Neural progenitor cell (in vitro differentiated cells): ENCODE measurements around the gene DAO. TPM values are rescaled to one million over a fixed set of nuclear protein-coding genes. Genes with fewer than 3 reads are reported as not detected.

Source experiments
- DNase-seq: peaks from one replicate; pipeline ENCODE4 v3.0.0-alpha.2; 2016; ENCODE audit warnings: low spot score
- H2AFZ ChIP-seq: fragments of 200-600 bp; sonication (generic); replicated peaks from 2 replicates; pipeline ENCODE4 v1.6.1; 2016; ENCODE audit warnings: antibody characterized with exemption
- H3F3A ChIP-seq: fragments of 200-600 bp; sonication (generic); 2 replicates; pipeline ENCODE4 v1.6.1; 2016; ENCODE audit warnings: antibody characterized with exemption, low read depth
- H3K27ac ChIP-seq: fragments of 200-600 bp; sonication (generic); 2 replicates; pipeline ENCODE4 v1.5.1; 2016; ENCODE audit warnings: mild to moderate bottlenecking
- H3K27me3 ChIP-seq: fragments of 200-600 bp; sonication (generic); 2 replicates; pipeline ENCODE4 v1.6.1; 2016; ENCODE audit warnings: mild to moderate bottlenecking, moderate library complexity
- H3K36me3 ChIP-seq: fragments of 200-600 bp; sonication (generic); 2 replicates; pipeline ENCODE4 v1.5.1; 2016
- H3K4me1 ChIP-seq: fragments of 200-600 bp; sonication (generic); 2 replicates; pipeline ENCODE4 v1.6.1; 2016; ENCODE audit warnings: mixed run types
- H3K4me2 ChIP-seq: fragments of 200-600 bp; sonication (generic); 2 replicates; pipeline ENCODE4 v1.6.1; 2016
- H3K4me3 ChIP-seq: fragments of 200-600 bp; sonication (generic); 2 replicates; pipeline ENCODE4 v1.5.1; 2016
- H3K79me2 ChIP-seq: fragments of 200-600 bp; sonication (generic); 2 replicates; pipeline ENCODE4 v1.6.1; 2016; ENCODE audit warnings: low read depth
- H3K9ac ChIP-seq: fragments of 200-600 bp; sonication (generic); 2 replicates; pipeline ENCODE4 v1.6.1; 2016
- H3K9me3 ChIP-seq: fragments of 200-600 bp; sonication (generic); 2 replicates; pipeline ENCODE4 v1.5.1; 2016; ENCODE audit warnings: low read depth
- H4K20me1 ChIP-seq: fragments of 200-600 bp; sonication (generic); 2 replicates; pipeline ENCODE4 v1.6.1; 2016; ENCODE audit warnings: low read depth
- H3K27ac Mint-ChIP-seq: 3 replicates; pipeline ENCODE4 v1.8.0; 2021; ENCODE audit warnings: mixed read lengths
- H3K27me3 Mint-ChIP-seq: 2 replicates; pipeline ENCODE4 v1.8.0; 2022; ENCODE audit warnings: low read depth, mild to moderate bottlenecking, inconsistent platforms, moderate library complexity, mixed read lengths; ENCODE audit not compliant: insufficient read depth
- H3K36me3 Mint-ChIP-seq: 3 replicates; pipeline ENCODE4 v1.8.0; 2021; ENCODE audit warnings: mixed read lengths
- H3K4me1 Mint-ChIP-seq: 3 replicates; pipeline ENCODE4 v1.8.0; 2021; ENCODE audit warnings: mixed read lengths
- H3K4me3 Mint-ChIP-seq: 3 replicates; pipeline ENCODE4 v1.8.0; 2021; ENCODE audit warnings: mild to moderate bottlenecking, moderate library complexity, mixed read lengths
- H3K9me3 Mint-ChIP-seq: 3 replicates; pipeline ENCODE4 v1.8.0; 2020; ENCODE audit warnings: mixed read lengths
- CTCF ChIP-seq: fragments of 200-600 bp; sonication (generic); IDR thresholded peaks from 2 replicates; pipeline ENCODE4 v1.5.1; 2017; ENCODE audit warnings: antibody characterized with exemption, mild to moderate bottlenecking
- EZH2 ChIP-seq: fragments of 200-600 bp; sonication (generic); IDR thresholded peaks from 2 replicates; pipeline ENCODE4 v1.6.1; 2017; ENCODE audit warnings: antibody characterized with exemption, mild to moderate bottlenecking, moderate library complexity
- EZH2phosphoT487 ChIP-seq: fragments of 200-600 bp; sonication (generic); IDR thresholded peaks from 2 replicates; pipeline ENCODE4 v1.6.1; 2017; ENCODE audit warnings: antibody characterized with exemption
- total RNA-seq: library from RNA; depleted of rRNA; stranded (reverse); fragments of >200 nt; gene quantifications from 2 replicates; pipeline ENCODE4 v1.2.3, GENCODE V29; 2015; ENCODE audit warnings: low replicate concordance

The DAO gene
- total RNA-seq, 1 donor from 2014 or later: not detected

- no peak overlapping the region for H3K4me2 ChIP-seq
- H3K9ac ChIP-seq: no peak overlapping the region
- H3K27me3 ChIP-seq: no peaks in the 10 kb centered on the region
- Mint-ChIP-seq H3K36me3 (no peaks in the 10 kb centered on the region), H3K27me3 (no peaks in the 10 kb centered on the region), H3K4me1 (peaks cover 6% of the 10 kb centered on the region), H3K9me3 (no peaks in the 10 kb centered on the region), H3K27ac (no peak overlapping the region), H3K4me3 (no peak overlapping the region)
- no peak for DNase-seq
- no peaks in the 10 kb centered on the region for H3K79me2 ChIP-seq
- no peak overlapping the region for H3K4me3 ChIP-seq
- H3K4me1 ChIP-seq: peaks cover 3% of the 10 kb centered on the region
- no peaks in the 10 kb centered on the region for H4K20me1 ChIP-seq
- H2AFZ ChIP-seq: no peak overlapping the region
- H3F3A ChIP-seq: no peaks in the 10 kb centered on the region
- no peaks in the 10 kb centered on the region for H3K36me3 ChIP-seq
- H3K27ac ChIP-seq: no peak overlapping the region
- H3K9me3 ChIP-seq: no peaks in the 10 kb centered on the region
- TF ChIP-seq CTCF: no peak
- no peak for TF ChIP-seq EZH2
- no peak for TF ChIP-seq EZH2phosphoT487
Measured at GRCh38 chr12:108875682-108876361, 4.1 kb upstream of the DAO start.

GRCh38 chr12:108876550-108876949, 3.3 kb upstream of the DAO start:
- no peak overlapping the region for H3K4me3 ChIP-seq
- TF ChIP-seq EZH2: no peak
- TF ChIP-seq EZH2phosphoT487: no peak
- no peak for TF ChIP-seq CTCF
- H3K27ac ChIP-seq: no peak overlapping the region
- no peaks in the 10 kb centered on the region for H3K27me3 ChIP-seq
- Mint-ChIP-seq H3K27me3 (no peaks in the 10 kb centered on the region), H3K4me1 (peaks cover 9% of the 10 kb centered on the region), H3K36me3 (no peaks in the 10 kb centered on the region), H3K9me3 (no peaks in the 10 kb centered on the region), H3K27ac (no peak overlapping the region), H3K4me3 (no peak overlapping the region)
- no peaks in the 10 kb centered on the region for H3K9me3 ChIP-seq
- H3K4me2 ChIP-seq: no peak overlapping the region
- H3K4me1 ChIP-seq: peaks cover 3% of the 10 kb centered on the region
- H3F3A ChIP-seq: no peaks in the 10 kb centered on the region
- H4K20me1 ChIP-seq: no peaks in the 10 kb centered on the region
- H3K36me3 ChIP-seq: no peaks in the 10 kb centered on the region
- no peak for DNase-seq
- no peak overlapping the region for H3K9ac ChIP-seq
- H3K79me2 ChIP-seq: no peaks in the 10 kb centered on the region
- H2AFZ ChIP-seq: no peak overlapping the region

- no peak overlapping the region for H3K27ac Mint-ChIP-seq
- Histone ChIP-seq H3K36me3 (no peaks in the 10 kb centered on the region), H3K27me3 (no peaks in the 10 kb centered on the region), H3F3A (no peaks in the 10 kb centered on the region), H3K4me3 (no peak overlapping the region), H4K20me1 (no peaks in the 10 kb centered on the region), H3K9ac (no peak overlapping the region), H3K79me2 (no peaks in the 10 kb centered on the region), H2AFZ (no peak overlapping the region), H3K4me1 (peaks cover 7% of the 10 kb centered on the region), H3K27ac (no peak overlapping the region), H3K9me3 (no peaks in the 10 kb centered on the region), H3K4me2 (no peak overlapping the region)
- no peak overlapping the region for H3K4me3 Mint-ChIP-seq
- H3K4me1 Mint-ChIP-seq: peaks cover 15% of the 10 kb centered on the region
- TF ChIP-seq CTCF (no peak), EZH2 (no peak), EZH2phosphoT487 (no peak)
- H3K27me3 Mint-ChIP-seq: peaks cover 9% of the 10 kb centered on the region
- DNase-seq: no peak
- H3K36me3 Mint-ChIP-seq: no peaks in the 10 kb centered on the region
- no peaks in the 10 kb centered on the region for H3K9me3 Mint-ChIP-seq
Measured at GRCh38 chr12:108881953-108882352, 2.1 kb downstream of the DAO start.
